Measurements from ENCODE around the gene R3HCC1L. TPM values are rescaled to one million over a fixed set of nuclear protein-coding genes. Genes with fewer than 3 reads are reported as not detected.

R3HCC1L gene
- total and polyA plus RNA-seq, 4 experiments from 2014 or later: 7.0 to 30.4 (median 20.5) TPM

GRCh38 chr10:98096731-98097130 lies 37.7 kb upstream of the R3HCC1L start:
- Mint-ChIP-seq H3K27me3 (peaks cover 12 to 15% of the 10 kb centered on the region in 2 donors), H3K27ac (no peak overlapping the region), H3K36me3 (no peaks in the 10 kb centered on the region), H3K4me1 (no peaks in the 10 kb centered on the region), H3K4me3 (no peak overlapping the region), H3K9me3 (peaks cover 0 to 2% (median 0%) of the 10 kb centered on the region in 8 donors)
- CTCF ChIA-PET (ENCODE audit: partially characterized antibody): no interaction called here
- no peaks in the 10 kb centered on the region for H3K36me3 ChIP-seq (ENCODE audit: insufficient read depth, low read length)
- H3K27me3 ChIP-seq (ENCODE audit: insufficient read depth, low read length): no peaks in the 10 kb centered on the region
- DNase-seq: no peak
- no peaks in the 10 kb centered on the region for H3K4me1 ChIP-seq (ENCODE audit: insufficient read depth, low read length)
- intact Hi-C loops (cut with micrococcal nuclease): no loop called here
- no peak overlapping the region for H3K4me3 ChIP-seq (ENCODE audit: low read length in 2 of 2)
- H3K9me3 ChIP-seq (ENCODE audit: control insufficient read depth in 1 of 2, low read length in 2 of 2): no peaks in the 10 kb centered on the region
- POLR2A ChIA-PET (ENCODE audit: partially characterized antibody): no interaction called here
- H3K27ac ChIP-seq (ENCODE audit: low read depth, low read length): no peak overlapping the region

- H3K36me3 Mint-ChIP-seq: no peaks in the 10 kb centered on the region
- no peak overlapping the region for H3K27ac ChIP-seq (ENCODE audit: low read depth, low read length)
- POLR2A ChIA-PET (ENCODE audit: partially characterized antibody): no interaction called here
- no peak overlapping the region for H3K4me3 Mint-ChIP-seq
- no peaks in the 10 kb centered on the region for H3K4me1 ChIP-seq (ENCODE audit: insufficient read depth, low read length)
- peaks cover 12 to 15% of the 10 kb centered on the region in 2 donors for H3K27me3 Mint-ChIP-seq
- CTCF ChIA-PET (ENCODE audit: partially characterized antibody): no interaction called here
- DNase-seq: no peak
- no peaks in the 10 kb centered on the region for H3K4me1 Mint-ChIP-seq
- H3K27me3 ChIP-seq (ENCODE audit: insufficient read depth, low read length): no peaks in the 10 kb centered on the region
- no peaks in the 10 kb centered on the region for H3K9me3 ChIP-seq (ENCODE audit: control insufficient read depth in 1 of 2, low read length in 2 of 2)
- no peak overlapping the region for H3K4me3 ChIP-seq (ENCODE audit: low read length in 2 of 2)
- no peak overlapping the region for H3K27ac Mint-ChIP-seq
- no peaks in the 10 kb centered on the region for H3K36me3 ChIP-seq (ENCODE audit: insufficient read depth, low read length)
- peaks cover 0 to 2% (median 0%) of the 10 kb centered on the region in 8 donors for H3K9me3 Mint-ChIP-seq
- intact Hi-C loops (cut with micrococcal nuclease): no loop called here
These were observed 37.3 kb upstream of the R3HCC1L start for GRCh38 chr10:98097175-98097574.

GRCh38 chr10:98097616-98098015 lies 36.8 kb upstream of the R3HCC1L start:
- Histone ChIP-seq H3K4me1 (ENCODE audit: insufficient read depth, low read length) (no peaks in the 10 kb centered on the region), H3K27me3 (ENCODE audit: insufficient read depth, low read length) (no peaks in the 10 kb centered on the region), H3K9me3 (ENCODE audit: control insufficient read depth in 1 of 2, low read length in 2 of 2) (no peaks in the 10 kb centered on the region), H3K4me3 (ENCODE audit: low read length in 2 of 2) (no peak overlapping the region), H3K36me3 (ENCODE audit: insufficient read depth, low read length) (no peaks in the 10 kb centered on the region), H3K27ac (ENCODE audit: low read depth, low read length) (no peak overlapping the region)
- Mint-ChIP-seq H3K36me3 (no peaks in the 10 kb centered on the region), H3K27ac (no peak overlapping the region), H3K4me3 (no peak overlapping the region), H3K9me3 (peaks cover 0 to 2% (median 0%) of the 10 kb centered on the region in 8 donors), H3K27me3 (peaks cover 12 to 15% of the 10 kb centered on the region in 2 donors), H3K4me1 (no peaks in the 10 kb centered on the region)
- POLR2A ChIA-PET (ENCODE audit: partially characterized antibody): no interaction called here
- intact Hi-C loops (cut with micrococcal nuclease): no loop called here
- CTCF ChIA-PET (ENCODE audit: partially characterized antibody): no interaction called here
- no peak for DNase-seq

GRCh38 chr10:98098247-98098646 lies 36.2 kb upstream of the R3HCC1L start:
- no peaks in the 10 kb centered on the region for H3K4me1 Mint-ChIP-seq
- CTCF ChIA-PET (ENCODE audit: partially characterized antibody): no interaction called here
- no peaks in the 10 kb centered on the region for H3K9me3 ChIP-seq (ENCODE audit: control insufficient read depth in 1 of 2, low read length in 2 of 2)
- H3K27ac ChIP-seq (ENCODE audit: low read depth, low read length): no peak overlapping the region
- no peak overlapping the region for H3K4me3 ChIP-seq (ENCODE audit: low read length in 2 of 2)
- intact Hi-C loops (cut with micrococcal nuclease): no loop called here
- peaks cover 12 to 15% of the 10 kb centered on the region in 2 donors for H3K27me3 Mint-ChIP-seq
- POLR2A ChIA-PET (ENCODE audit: partially characterized antibody): no interaction called here
- H3K4me1 ChIP-seq (ENCODE audit: insufficient read depth, low read length): no peaks in the 10 kb centered on the region
- H3K27ac Mint-ChIP-seq: no peak overlapping the region
- no peaks in the 10 kb centered on the region for H3K27me3 ChIP-seq (ENCODE audit: insufficient read depth, low read length)
- no peaks in the 10 kb centered on the region for H3K36me3 Mint-ChIP-seq
- peaks cover 0 to 2% (median 0%) of the 10 kb centered on the region in 8 donors for H3K9me3 Mint-ChIP-seq
- no peak for DNase-seq
- no peaks in the 10 kb centered on the region for H3K36me3 ChIP-seq (ENCODE audit: insufficient read depth, low read length)
- H3K4me3 Mint-ChIP-seq: no peak overlapping the region

GRCh38 chr10:98100476-98100875 lies 34.0 kb upstream of the R3HCC1L start:
- peaks cover 0 to 2% (median 0%) of the 10 kb centered on the region in 8 donors for H3K9me3 Mint-ChIP-seq
- intact Hi-C loops (cut with micrococcal nuclease): no loop called here
- no peaks in the 10 kb centered on the region for H3K9me3 ChIP-seq (ENCODE audit: control insufficient read depth in 1 of 2, low read length in 2 of 2)
- H3K4me3 Mint-ChIP-seq: no peak overlapping the region
- POLR2A ChIA-PET (ENCODE audit: partially characterized antibody): no interaction called here
- no peaks in the 10 kb centered on the region for H3K27me3 ChIP-seq (ENCODE audit: insufficient read depth, low read length)
- CTCF ChIA-PET (ENCODE audit: partially characterized antibody): no interaction called here
- no peaks in the 10 kb centered on the region for H3K36me3 Mint-ChIP-seq
- H3K4me1 Mint-ChIP-seq: no peaks in the 10 kb centered on the region
- H3K27ac Mint-ChIP-seq: no peak overlapping the region
- H3K27me3 Mint-ChIP-seq: peaks cover 8 to 10% of the 10 kb centered on the region in 2 donors
- H3K4me3 ChIP-seq (ENCODE audit: low read length in 2 of 2): no peak overlapping the region
- H3K4me1 ChIP-seq (ENCODE audit: insufficient read depth, low read length): no peaks in the 10 kb centered on the region
- no peak overlapping the region for H3K27ac ChIP-seq (ENCODE audit: low read depth, low read length)
- no peak for DNase-seq
- no peaks in the 10 kb centered on the region for H3K36me3 ChIP-seq (ENCODE audit: insufficient read depth, low read length)

- Mint-ChIP-seq H3K4me3 (no peak overlapping the region), H3K9me3 (peaks cover 0 to 2% (median 0%) of the 10 kb centered on the region in 8 donors), H3K27ac (no peak overlapping the region), H3K36me3 (no peaks in the 10 kb centered on the region), H3K27me3 (peaks cover 8 to 11% of the 10 kb centered on the region in 2 donors), H3K4me1 (no peaks in the 10 kb centered on the region)
- Histone ChIP-seq H3K27me3 (ENCODE audit: insufficient read depth, low read length) (no peaks in the 10 kb centered on the region), H3K36me3 (ENCODE audit: insufficient read depth, low read length) (no peaks in the 10 kb centered on the region), H3K4me1 (ENCODE audit: insufficient read depth, low read length) (no peaks in the 10 kb centered on the region), H3K9me3 (ENCODE audit: control insufficient read depth in 1 of 2, low read length in 2 of 2) (no peaks in the 10 kb centered on the region), H3K27ac (ENCODE audit: low read depth, low read length) (no peak overlapping the region), H3K4me3 (ENCODE audit: low read length in 2 of 2) (no peak overlapping the region)
- DNase-seq: no peak
- intact Hi-C loops (cut with micrococcal nuclease): no loop called here
- ChIA-PET POLR2A (ENCODE audit: partially characterized antibody) (no interaction called here), CTCF (ENCODE audit: partially characterized antibody) (interaction anchor here (1.4 kb wide), 1 partner anchor 55 kb away, joined by 3 read pairs; no protein-coding TSS in a partner anchor)
These were observed 33.1 kb upstream of the R3HCC1L start for GRCh38 chr10:98101366-98101765.

GRCh38 chr10:98104125-98104524 lies 30.3 kb upstream of the R3HCC1L start:
- H3K27me3 Mint-ChIP-seq: peaks cover 1 to 10% of the 10 kb centered on the region in 2 donors
- Histone ChIP-seq H3K36me3 (ENCODE audit: insufficient read depth, low read length) (no peaks in the 10 kb centered on the region), H3K27ac (ENCODE audit: low read depth, low read length) (no peak overlapping the region), H3K4me1 (ENCODE audit: insufficient read depth, low read length) (no peaks in the 10 kb centered on the region), H3K27me3 (ENCODE audit: insufficient read depth, low read length) (no peaks in the 10 kb centered on the region), H3K4me3 (ENCODE audit: low read length in 2 of 2) (no peak overlapping the region), H3K9me3 (ENCODE audit: control insufficient read depth in 1 of 2, low read length in 2 of 2) (no peaks in the 10 kb centered on the region)
- H3K36me3 Mint-ChIP-seq: peaks cover 0 to 3% of the 10 kb centered on the region in 2 donors
- H3K4me1 Mint-ChIP-seq: no peaks in the 10 kb centered on the region
- CTCF ChIA-PET (ENCODE audit: partially characterized antibody): interaction anchor here (1.0 to 2.2 kb wide), 2 partner anchors 11 to 67 kb away, joined by 3 to 6 read pairs; no protein-coding TSS in a partner anchor
- POLR2A ChIA-PET (ENCODE audit: partially characterized antibody): no interaction called here
- H3K4me3 Mint-ChIP-seq: no peak overlapping the region
- H3K27ac Mint-ChIP-seq: no peak overlapping the region
- intact Hi-C loops (cut with micrococcal nuclease): no loop called here
- H3K9me3 Mint-ChIP-seq: peaks cover 0 to 3% (median 0%) of the 10 kb centered on the region in 8 donors
- no peak for DNase-seq

GRCh38 chr10:98106531-98106930 lies 27.9 kb upstream of the R3HCC1L start:
- peaks cover 0 to 3% (median 0%) of the 10 kb centered on the region in 8 donors for H3K9me3 Mint-ChIP-seq
- DNase-seq: no peak
- CTCF ChIA-PET (ENCODE audit: partially characterized antibody): no interaction called here

More at GRCh38 chr10:98106531-98106930, 27.9 kb upstream of the R3HCC1L start:
- peaks cover 10 to 17% of the 10 kb centered on the region in 2 donors for H3K27me3 Mint-ChIP-seq
- no peaks in the 10 kb centered on the region for H3K4me1 Mint-ChIP-seq
- H3K4me3 Mint-ChIP-seq: no peak overlapping the region
- intact Hi-C loops (cut with micrococcal nuclease): no loop called here
- no peaks in the 10 kb centered on the region for H3K9me3 ChIP-seq (ENCODE audit: control insufficient read depth in 1 of 2, low read length in 2 of 2)
- H3K4me3 ChIP-seq (ENCODE audit: low read length in 2 of 2): no peak overlapping the region
- H3K27me3 ChIP-seq (ENCODE audit: insufficient read depth, low read length): peaks cover 7% of the 10 kb centered on the region
- no peak overlapping the region for H3K27ac Mint-ChIP-seq
- no peaks in the 10 kb centered on the region for H3K4me1 ChIP-seq (ENCODE audit: insufficient read depth, low read length)
- no peak overlapping the region for H3K27ac ChIP-seq (ENCODE audit: low read depth, low read length)
- peaks cover 0 to 3% of the 10 kb centered on the region in 2 donors for H3K36me3 Mint-ChIP-seq
- H3K36me3 ChIP-seq (ENCODE audit: insufficient read depth, low read length): no peaks in the 10 kb centered on the region
- POLR2A ChIA-PET (ENCODE audit: partially characterized antibody): no interaction called here

Data from CD4-positive, alpha-beta memory T cell (primary cell).